Ascending aorta (tissue), 2 donors: ENCODE results near the gene KIAA0319L. TPM values are rescaled to one million over a fixed set of nuclear protein-coding genes. Genes with fewer than 3 reads are reported as not detected.

ENCODE experiments used
- DNase-seq, 2 donors: peaks; one replicate each; pipeline ENCODE4 v3.0.0-alpha.2; 2019; ENCODE audit warnings: low spot score in 2 of 2
- H3K27ac ChIP-seq, 2 donors: fragments of 200-600 bp; sonication (generic); one replicate each; pipeline ENCODE4 v1.5.1; 2016 to 2017; ENCODE audit warnings: mild to moderate bottlenecking in 1 of 2
- H3K27me3 ChIP-seq: fragments of 200-600 bp; sonication (generic); one replicate; pipeline ENCODE4 v1.5.1; 2017
- H3K36me3 ChIP-seq, 2 donors: fragments of 200-600 bp; sonication (generic); one replicate each; pipeline ENCODE4 v1.5.1; 2016
- H3K4me1 ChIP-seq, 2 donors: fragments of 200-600 bp; sonication (generic); one replicate each; pipeline ENCODE4 v1.5.1; 2016 to 2017; ENCODE audit warnings: mild to moderate bottlenecking in 1 of 2
- H3K4me3 ChIP-seq, 2 donors: fragments of 200-600 bp; sonication (generic); one replicate each; pipeline ENCODE4 v1.5.1; 2016 to 2017; ENCODE audit warnings: mild to moderate bottlenecking in 1 of 2
- H3K9me3 ChIP-seq, 2 donors: fragments of 200-600 bp; sonication (generic); one replicate each; pipeline ENCODE4 v1.5.1; 2016
- CTCF ChIP-seq, 3 experiments: fragments of 200-600 bp in 2 of 3; fragments of 450-650 bp in 1 of 3; sonication (generic) in 2 of 3; IDR thresholded peaks; one replicate each; pipeline ENCODE4 v1.5.1; 2016 to 2019; ENCODE audit warnings: antibody characterized with exemption in 3 of 3, mild to moderate bottlenecking in 1 of 3, moderate library complexity in 1 of 3
- intact Hi-C: fragments of 100-400 bp; cut with DNase I; formaldehyde crosslinking; loops from one replicate; pipeline ENCODE4 v1.15.1; 2023
- total RNA-seq: library from RNA; depleted of rRNA; stranded (reverse); fragments of >200 nt; gene quantifications from one replicate; pipeline ENCODE4 v1.1.0, GENCODE V29; 2016

Gene KIAA0319L
- total RNA-seq, 1 donor from 2014 or later, result 44.9 TPM

- no peak for TF ChIP-seq CTCF (IDR thresholded peaks at IDR 0.05)
- intact Hi-C loops, result no loop called here
- DNase-seq, result peak in 1 of 2 donors; percentile 54
- Histone ChIP-seq H3K4me1 (peaks cover 0 to 16% of the 10 kb centered on the region in 2 donors), H3K27me3 (peaks cover 17% of the 10 kb centered on the region), H3K9me3 (no peaks in the 10 kb centered on the region), H3K36me3 (no peaks in the 10 kb centered on the region), H3K4me3 (peak overlapping the region in 1 of 2 donors; percentile 47), H3K27ac (no peak overlapping the region)
Observed at GRCh38 chr1:35574125-35574654, 17.0 kb upstream of the KIAA0319L start.

- H3K4me1 ChIP-seq, result peaks cover 0 to 16% of the 10 kb centered on the region in 2 donors
- H3K27ac ChIP-seq, result no peak within 1 kb of the TSS
- H3K9me3 ChIP-seq, result no peaks in the 10 kb centered on the region
- no peaks in the 10 kb centered on the region for H3K36me3 ChIP-seq
- H3K4me3 ChIP-seq, result peak within 1 kb of the TSS; percentile 47 to 66
- intact Hi-C loops, result no loop called here
- H3K27me3 ChIP-seq, result peaks cover 17% of the 10 kb centered on the region
- no peak for TF ChIP-seq CTCF (IDR thresholded peaks at IDR 0.05)
- peak in 1 of 2 donors; percentile 70 for DNase-seq
Observed at GRCh38 chr1:35573198-35574124, 16.3 kb upstream of the KIAA0319L start, which contains the start of gene TFAP2E. TSS of gene TFAP2E (plus strand) at chr1:35573314. CDS start at chr1:35573578, 264 bp downstream.

- Histone ChIP-seq H3K27ac (no peak overlapping the region), H3K27me3 (peaks cover 17% of the 10 kb centered on the region), H3K4me1 (peaks cover 0 to 14% of the 10 kb centered on the region in 2 donors), H3K36me3 (no peaks in the 10 kb centered on the region), H3K4me3 (no peak overlapping the region), H3K9me3 (no peaks in the 10 kb centered on the region)
- intact Hi-C loops, result no loop called here
- DNase-seq, result no peak
- TF ChIP-seq CTCF (IDR thresholded peaks at IDR 0.05), result no peak
Observed at GRCh38 chr1:35572296-35572695, 15.1 kb upstream of the KIAA0319L start.

GRCh38 chr1:35571263-35571662, 14.1 kb upstream of the KIAA0319L start:
- H3K27me3 ChIP-seq, result peaks cover 10% of the 10 kb centered on the region
- no peak for TF ChIP-seq CTCF (IDR thresholded peaks at IDR 0.05)
- H3K4me1 ChIP-seq, result peaks cover 0 to 10% of the 10 kb centered on the region in 2 donors
- no peak overlapping the region for H3K4me3 ChIP-seq
- no peaks in the 10 kb centered on the region for H3K9me3 ChIP-seq
- peaks cover 0 to 2% of the 10 kb centered on the region in 2 donors for H3K36me3 ChIP-seq
- intact Hi-C loops, result no loop called here
- no peak for DNase-seq
- no peak overlapping the region for H3K27ac ChIP-seq

GRCh38 chr1:35570589-35571137, 13.5 kb upstream of the KIAA0319L start:
- DNase-seq, result no peak
- Histone ChIP-seq H3K36me3 (peaks cover 0 to 8% of the 10 kb centered on the region in 2 donors), H3K4me3 (no peak overlapping the region), H3K27ac (no peak overlapping the region), H3K4me1 (peaks cover 0 to 10% of the 10 kb centered on the region in 2 donors), H3K9me3 (no peaks in the 10 kb centered on the region), H3K27me3 (peaks cover 10% of the 10 kb centered on the region)
- intact Hi-C loops, result no loop called here
- no peak for TF ChIP-seq CTCF (IDR thresholded peaks at IDR 0.05)
